Left lung (tissue), 10 donors: ENCODE results near the gene SIGLEC7. TPM values are rescaled to one million over a fixed set of nuclear protein-coding genes. Genes with fewer than 3 reads are reported as not detected.

Source experiments
- ATAC-seq: fragments of 200-7000 bp; cut with Tn5 transposase; one replicate; pipeline ENCODE4 v1.9.1; 2020; ENCODE audit warnings: moderate library complexity
- DNase-seq, 4 donors: peaks; one replicate each; pipeline ENCODE4 v3.0.0-alpha.2; 2013 to 2020
- H3K27ac ChIP-seq, 2 donors: fragments of 200-600 bp; sonication (generic) in 1 of 2; one replicate each; pipeline versions ENCODE4 v1.5.0 to v1.8.0; 2020 to 2021
- H3K27me3 ChIP-seq, 2 donors: fragments of 200-600 bp; sonication (generic) in 1 of 2; one replicate each; pipeline versions ENCODE4 v1.5.0 to v1.8.0; 2020 to 2021
- H3K36me3 ChIP-seq, 2 donors: fragments of 200-600 bp; sonication (generic) in 1 of 2; one replicate each; pipeline versions ENCODE4 v1.5.0 to v1.8.0; 2020 to 2021
- H3K4me1 ChIP-seq, 2 donors: fragments of 200-600 bp; one replicate each; pipeline ENCODE4 v1.8.0; 2021
- H3K4me3 ChIP-seq, 2 donors: fragments of 200-600 bp; sonication (generic) in 1 of 2; one replicate each; pipeline versions ENCODE4 v1.5.0 to v1.8.0; 2020 to 2021; ENCODE audit warnings: mild to moderate bottlenecking in 1 of 2
- H3K9me3 ChIP-seq, 2 donors: fragments of 200-600 bp; sonication (generic) in 1 of 2; one replicate each; pipeline versions ENCODE4 v1.5.0 to v1.8.0; 2020 to 2021
- CTCF ChIP-seq, 2 donors: fragments of 200-600 bp; sonication (generic) in 1 of 2; IDR thresholded peaks; one replicate each; pipeline versions ENCODE4 v1.5.0 to v1.8.0; 2021; ENCODE audit warnings: antibody characterized with exemption in 2 of 2
- intact Hi-C, 2 donors: fragments of 100-400 bp; cut with DNase I; formaldehyde crosslinking; loops; one replicate each; pipeline versions ENCODE4 v1.11.2 to v1.14.2; 2022
- polyA plus RNA-seq, 6 donors: library from polyadenylated mRNA; unstranded; fragments of 120-200 nt; gene quantifications; one replicate each; pipeline ENCODE4 v1.2.1, GENCODE V29; 2013; ENCODE audit not compliant: insufficient read length in 6 of 6
- total RNA-seq, 2 donors: library from RNA; stranded (reverse); fragmentation: NEBNext Ultra II Directional; extraction: Animal tissue kit (Norgen Biotek cat#: 25700); gene quantifications; one replicate each; pipeline ENCODE4 v1.2.1, GENCODE V29; 2021
- donor health status: DM: no; HTN: yes; CAD: no.
- donor health status: DM: no; HTN: no; CAD: no.

SIGLEC7 gene
- total and polyA plus RNA-seq, 8 donors: 0.63 to 10.4 (median 0.78) TPM

GRCh38 chr19:51158474-51159129, 16.5 kb downstream of the SIGLEC7 start:
- H3K4me1 ChIP-seq: peaks cover 0 to 8% of the 10 kb centered on the region in 2 donors
- no peaks in the 10 kb centered on the region for H3K9me3 ChIP-seq
- H3K4me3 ChIP-seq: no peak overlapping the region
- peaks cover 0 to 4% of the 10 kb centered on the region in 2 donors for H3K36me3 ChIP-seq
- intact Hi-C loops: no loop called here
- DNase-seq (peak in 2 of 4 donors; percentile 66 to 88), ATAC-seq (peak; percentile 88)
- H3K27me3 ChIP-seq: peaks cover 0 to 27% of the 10 kb centered on the region in 2 donors
- no peak overlapping the region for H3K27ac ChIP-seq
- peak; percentile 65 to 72 for TF ChIP-seq CTCF (IDR thresholded peaks at IDR 0.05)

- Histone ChIP-seq H3K36me3 (peaks cover 0 to 2% of the 10 kb centered on the region in 2 donors), H3K4me1 (peaks cover 0 to 8% of the 10 kb centered on the region in 2 donors), H3K27me3 (peaks cover 0 to 16% of the 10 kb centered on the region in 2 donors), H3K9me3 (no peaks in the 10 kb centered on the region), H3K4me3 (no peak overlapping the region), H3K27ac (no peak overlapping the region)
- ATAC-seq: no peak
- intact Hi-C loops: no loop called here
- DNase-seq: no peak
- TF ChIP-seq CTCF (IDR thresholded peaks at IDR 0.05): no peak
Measured at GRCh38 chr19:51159656-51160055, 17.6 kb downstream of the SIGLEC7 start.

- Histone ChIP-seq H3K4me1 (peaks cover 0 to 8% of the 10 kb centered on the region in 2 donors), H3K27me3 (peaks cover 0 to 4% of the 10 kb centered on the region in 2 donors), H3K9me3 (no peaks in the 10 kb centered on the region), H3K27ac (no peak overlapping the region), H3K36me3 (no peaks in the 10 kb centered on the region), H3K4me3 (no peak overlapping the region)
- no peak for ATAC-seq
- TF ChIP-seq CTCF (IDR thresholded peaks at IDR 0.05): no peak
- intact Hi-C loops: no loop called here
- DNase-seq: no peak
Measured at GRCh38 chr19:51161266-51161665, 19.2 kb downstream of the SIGLEC7 start.

GRCh38 chr19:51161867-51162496, 19.9 kb downstream of the SIGLEC7 start:
- H3K4me1 ChIP-seq: peaks cover 0 to 10% of the 10 kb centered on the region in 2 donors
- no peaks in the 10 kb centered on the region for H3K9me3 ChIP-seq
- intact Hi-C loops: no loop called here
- H3K27me3 ChIP-seq: peaks cover 0 to 5% of the 10 kb centered on the region in 2 donors
- no peak overlapping the region for H3K4me3 ChIP-seq
- no peak for TF ChIP-seq CTCF (IDR thresholded peaks at IDR 0.05)
- H3K36me3 ChIP-seq: no peaks in the 10 kb centered on the region
- no peak overlapping the region for H3K27ac ChIP-seq
- ATAC-seq (no peak), DNase-seq (no peak)

- Histone ChIP-seq H3K27ac (no peak overlapping the region), H3K9me3 (no peaks in the 10 kb centered on the region), H3K4me1 (peaks cover 0 to 16% of the 10 kb centered on the region in 2 donors), H3K36me3 (no peaks in the 10 kb centered on the region), H3K27me3 (peaks cover 0 to 14% of the 10 kb centered on the region in 2 donors), H3K4me3 (no peak overlapping the region)
- no peak for ATAC-seq
- intact Hi-C loops: no loop called here
- TF ChIP-seq CTCF (IDR thresholded peaks at IDR 0.05): no peak
- no peak for DNase-seq
Measured at GRCh38 chr19:51163257-51163656, 21.2 kb downstream of the SIGLEC7 start.
